ENCODE data around the gene CIITA. TPM values are rescaled to one million over a fixed set of nuclear protein-coding genes. Genes with fewer than 3 reads are reported as not detected.

CIITA gene
- total and polyA plus RNA-seq, 9 of the 15 experiments (the other 6 are each of a cell fraction or from before 2014, with no cell fraction given) = 0.01 to 0.20 (median 0.11) TPM; not detected in 4

DNA sequence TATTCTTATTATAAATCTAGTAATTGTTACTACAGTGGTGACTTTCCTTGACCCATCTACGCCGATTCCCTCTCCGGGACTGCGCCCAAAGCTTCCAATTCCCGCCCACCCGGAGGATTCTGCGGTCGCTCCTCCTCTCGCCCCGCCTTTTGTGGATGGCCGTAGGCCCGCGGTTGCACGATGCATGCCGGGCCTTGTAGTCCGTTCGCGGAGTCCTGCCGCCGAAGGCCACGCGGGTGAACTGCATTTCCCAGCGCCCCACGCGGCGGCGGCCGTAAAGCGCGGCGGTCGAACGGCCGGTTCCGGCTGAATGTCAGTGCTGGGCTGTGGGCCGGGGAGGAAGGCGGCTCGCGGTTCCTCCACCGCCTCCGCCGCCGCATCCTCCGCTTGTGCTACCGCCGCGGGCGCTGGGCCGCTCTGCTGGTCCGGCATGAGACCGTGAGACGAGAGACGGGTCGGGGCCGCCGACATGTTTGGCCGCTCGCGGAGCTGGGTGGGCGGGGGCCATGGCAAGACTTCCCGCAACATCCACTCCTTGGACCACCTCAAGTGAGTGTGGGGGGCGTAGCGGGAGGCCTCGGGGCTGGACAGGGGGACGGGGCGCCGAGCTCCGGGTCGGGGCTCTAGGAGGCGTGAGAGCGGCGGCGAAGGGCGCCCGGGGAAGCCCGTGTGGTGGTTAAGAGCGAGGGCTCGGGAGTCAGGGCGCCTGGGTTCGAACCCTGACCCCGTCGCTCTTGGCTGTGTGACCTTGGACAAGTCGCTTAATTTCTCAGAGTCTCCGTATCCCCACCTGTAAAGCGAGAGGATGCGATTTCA lies 67.5 kb downstream of the CIITA start, which contains the start of gene CLEC16A (continued):
- TF ChIP-seq ZKSCAN8 (CRISPR knock-in tag; IDR thresholded peaks at IDR 0.05) = no peak
- TF ChIP-seq, protein P1, sequence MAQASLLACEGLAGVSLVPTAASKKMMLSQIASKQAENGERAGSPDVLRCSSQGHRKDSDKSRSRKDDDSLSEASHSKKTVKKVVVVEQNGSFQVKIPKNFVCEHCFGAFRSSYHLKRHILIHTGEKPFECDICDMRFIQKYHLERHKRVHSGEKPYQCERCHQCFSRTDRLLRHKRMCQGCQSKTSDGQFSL (CRISPR knock-in tag; IDR thresholded peaks at IDR 0.05) = no peak
- TF ChIP-seq, protein P1 (tag; IDR thresholded peaks at IDR 0.05) = no peak
- peak; percentile 78 for TF ChIP-seq MYC (IDR thresholded peaks at IDR 0.05; ENCODE audit: low read depth, low read length)
- no peak for TF ChIP-seq MYC (CRISPR knock-in tag; IDR thresholded peaks at IDR 0.05; ENCODE audit: borderline replicate concordance, low read depth)
- no peak for TF ChIP-seq TCF15 (CRISPR knock-in tag; IDR thresholded peaks at IDR 0.05)
- TF ChIP-seq CREBBP (IDR thresholded peaks at IDR 0.05; ENCODE audit: low read depth, low read length) = no peak
- TF ChIP-seq RUNX1 (IDR thresholded peaks at IDR 0.05; ENCODE audit: low read depth) = 0 out of 2 replicates have a peak, but pooled peaks have one; percentile 44
- TF ChIP-seq YY1 (IDR thresholded peaks at IDR 0.05; ENCODE audit: borderline replicate concordance in 1 of 3, control insufficient read depth in 1 of 3, extremely low read depth in 1 of 3, insufficient read depth in 3 of 3, insufficient read length in 1 of 3, insufficient replicate concordance in 2 of 3, low read depth in 1 of 3, low read length in 2 of 3) = peak in 2 of 3 experiments; percentile 87 to 88
- TF ChIP-seq POU5F1 (IDR thresholded peaks at IDR 0.05; ENCODE audit: borderline replicate concordance, low read depth, low read length, partially characterized antibody) = peak; percentile 91
- TF ChIP-seq ZBTB7A (IDR thresholded peaks at IDR 0.05; ENCODE audit: borderline replicate concordance, control insufficient read depth, low read depth, low read length) = peak; percentile 75; the same call in 1 of the 2 replicates
- TF ChIP-seq ZNF217 (CRISPR knock-in tag; IDR thresholded peaks at IDR 0.05) = no peak
- no peak for TF ChIP-seq E2F3 (CRISPR knock-in tag; IDR thresholded peaks at IDR 0.05)
- TF ChIP-seq, protein P2, sequence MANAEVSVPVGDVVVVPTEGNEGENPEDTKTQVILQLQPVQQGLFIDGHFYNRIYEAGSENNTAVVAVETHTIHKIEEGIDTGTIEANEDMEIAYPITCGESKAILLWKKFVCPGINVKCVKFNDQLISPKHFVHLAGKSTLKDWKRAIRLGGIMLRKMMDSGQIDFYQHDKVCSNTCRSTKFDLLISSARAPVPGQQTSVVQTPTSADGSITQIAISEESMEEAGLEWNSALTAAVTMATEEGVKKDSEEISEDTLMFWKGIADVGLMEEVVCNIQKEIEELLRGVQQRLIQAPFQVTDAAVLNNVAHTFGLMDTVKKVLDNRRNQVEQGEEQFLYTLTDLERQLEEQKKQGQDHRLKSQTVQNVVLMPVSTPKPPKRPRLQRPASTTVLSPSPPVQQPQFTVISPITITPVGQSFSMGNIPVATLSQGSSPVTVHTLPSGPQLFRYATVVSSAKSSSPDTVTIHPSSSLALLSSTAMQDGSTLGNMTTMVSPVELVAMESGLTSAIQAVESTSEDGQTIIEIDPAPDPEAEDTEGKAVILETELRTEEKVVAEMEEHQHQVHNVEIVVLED (CRISPR knock-in tag; IDR thresholded peaks at IDR 0.05) = peak; percentile 83
- TF ChIP-seq, protein P3, sequence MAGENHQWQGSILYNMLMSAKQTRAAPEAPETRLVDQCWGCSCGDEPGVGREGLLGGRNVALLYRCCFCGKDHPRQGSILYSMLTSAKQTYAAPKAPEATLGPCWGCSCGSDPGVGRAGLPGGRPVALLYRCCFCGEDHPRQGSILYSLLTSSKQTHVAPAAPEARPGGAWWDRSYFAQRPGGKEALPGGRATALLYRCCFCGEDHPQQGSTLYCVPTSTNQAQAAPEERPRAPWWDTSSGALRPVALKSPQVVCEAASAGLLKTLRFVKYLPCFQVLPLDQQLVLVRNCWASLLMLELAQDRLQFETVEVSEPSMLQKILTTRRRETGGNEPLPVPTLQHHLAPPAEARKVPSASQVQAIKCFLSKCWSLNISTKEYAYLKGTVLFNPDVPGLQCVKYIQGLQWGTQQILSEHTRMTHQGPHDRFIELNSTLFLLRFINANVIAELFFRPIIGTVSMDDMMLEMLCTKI (IDR thresholded peaks at IDR 0.05; ENCODE audit: partially characterized antibody) = no peak
- peak; percentile 48 for TF ChIP-seq HMGN3 (IDR thresholded peaks at IDR 0.05; ENCODE audit: borderline replicate concordance, extremely low read depth, insufficient read length, low read depth, low read length)
- TF ChIP-seq STAT6 (CRISPR knock-in tag; IDR thresholded peaks at IDR 0.05) = no peak; the same call in 1 of the 2 replicates
- no peak for TF ChIP-seq PPARD (CRISPR knock-in tag; IDR thresholded peaks at IDR 0.05)
